GM20000 (cell line): ENCODE measurements around the gene TMEM161A.

ENCODE experiments used
- DNase-seq: peaks from one replicate; pipeline ENCODE4 v3.0.0; 2012; ENCODE audit warnings: low spot score
- TF ChIP-seq, protein P1 (sequence below): IDR thresholded peaks from 2 replicates; pipeline ENCODE4 v1.5.1; 2012; ENCODE audit warnings: mild to moderate bottlenecking, control low read depth; ENCODE audit errors: extremely low read depth, missing control alignments

Gene TMEM161A

GRCh38 chr19:19098703-19099632 is 39.3 kb downstream of the TMEM161A start:
- TF ChIP-seq, protein P1, sequence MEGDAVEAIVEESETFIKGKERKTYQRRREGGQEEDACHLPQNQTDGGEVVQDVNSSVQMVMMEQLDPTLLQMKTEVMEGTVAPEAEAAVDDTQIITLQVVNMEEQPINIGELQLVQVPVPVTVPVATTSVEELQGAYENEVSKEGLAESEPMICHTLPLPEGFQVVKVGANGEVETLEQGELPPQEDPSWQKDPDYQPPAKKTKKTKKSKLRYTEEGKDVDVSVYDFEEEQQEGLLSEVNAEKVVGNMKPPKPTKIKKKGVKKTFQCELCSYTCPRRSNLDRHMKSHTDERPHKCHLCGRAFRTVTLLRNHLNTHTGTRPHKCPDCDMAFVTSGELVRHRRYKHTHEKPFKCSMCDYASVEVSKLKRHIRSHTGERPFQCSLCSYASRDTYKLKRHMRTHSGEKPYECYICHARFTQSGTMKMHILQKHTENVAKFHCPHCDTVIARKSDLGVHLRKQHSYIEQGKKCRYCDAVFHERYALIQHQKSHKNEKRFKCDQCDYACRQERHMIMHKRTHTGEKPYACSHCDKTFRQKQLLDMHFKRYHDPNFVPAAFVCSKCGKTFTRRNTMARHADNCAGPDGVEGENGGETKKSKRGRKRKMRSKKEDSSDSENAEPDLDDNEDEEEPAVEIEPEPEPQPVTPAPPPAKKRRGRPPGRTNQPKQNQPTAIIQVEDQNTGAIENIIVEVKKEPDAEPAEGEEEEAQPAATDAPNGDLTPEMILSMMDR = no peak
- no peak for DNase-seq

- TF ChIP-seq, protein P1 = no peak
- no peak for DNase-seq
Measured at GRCh38 chr19:19098084-19098702, 40.1 kb downstream of the TMEM161A start.

- TF ChIP-seq, protein P1 = no peak
- no peak for DNase-seq
Measured at GRCh38 chr19:19096641-19097627, 41.3 kb downstream of the TMEM161A start.

DNA sequence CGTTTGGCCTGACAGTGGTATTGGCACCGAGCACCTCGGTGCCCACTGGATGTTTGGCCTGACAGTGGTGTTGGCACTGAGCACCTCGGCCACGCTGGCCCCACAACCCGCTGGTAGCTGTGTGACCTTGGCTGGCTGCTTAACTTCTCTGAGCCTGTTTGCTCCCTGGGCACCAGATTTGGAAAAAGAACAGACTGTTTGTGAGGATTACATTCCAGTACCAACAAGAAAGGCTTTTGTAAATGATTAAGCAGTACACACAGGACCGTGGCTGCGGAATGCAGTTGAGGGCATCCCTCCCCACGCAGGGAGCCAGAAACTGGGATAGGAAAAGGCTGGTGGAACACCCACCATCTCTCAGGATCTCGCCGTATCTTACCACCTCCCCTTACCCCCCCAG is 42.6 kb downstream of the TMEM161A start:
- TF ChIP-seq, protein P1 = no peak
- no peak for DNase-seq

DNA sequence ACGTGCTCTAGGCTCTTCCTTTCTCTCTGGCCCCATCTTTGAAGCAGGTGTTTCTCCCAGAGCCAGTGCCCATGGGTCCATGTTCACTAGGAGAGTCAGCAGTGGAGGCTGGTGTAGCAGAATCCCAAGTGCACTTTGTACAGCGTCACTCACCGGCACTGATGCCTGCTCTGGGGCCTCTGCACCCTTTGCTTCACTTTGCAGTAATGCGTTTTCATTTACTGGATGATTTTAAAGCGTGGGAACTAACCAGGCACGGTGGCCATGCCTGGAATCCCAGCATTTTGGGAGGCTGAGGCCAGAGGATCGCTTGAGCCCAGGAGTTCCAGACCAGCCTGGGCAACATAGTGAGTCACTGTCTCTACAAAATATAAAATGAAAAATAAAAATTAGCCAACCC is 43.8 kb downstream of the TMEM161A start:
- TF ChIP-seq, protein P1 = no peak
- no peak for DNase-seq

DNA sequence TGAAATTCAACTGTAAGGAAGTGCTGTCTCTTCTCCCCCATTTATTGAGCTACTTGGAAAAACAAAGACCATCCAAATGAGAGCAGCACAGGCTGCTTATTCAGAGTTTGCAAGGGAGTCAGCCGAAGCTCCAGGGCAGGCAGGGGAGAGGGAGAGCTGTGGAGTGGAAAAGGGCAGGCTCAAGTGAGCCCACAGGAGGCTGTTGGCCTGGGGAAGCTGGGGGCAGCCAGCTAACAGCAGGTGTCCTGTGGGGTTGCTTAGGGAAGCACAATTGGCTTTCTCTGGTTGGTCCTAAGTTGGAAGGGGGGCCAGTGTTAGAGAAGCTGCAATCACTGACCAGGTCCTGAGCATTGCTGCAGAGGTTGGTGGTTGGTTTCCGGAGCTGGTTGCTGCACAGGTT is 50.6 kb downstream of the TMEM161A start:
- DNase-seq = no peak
- TF ChIP-seq, protein P1 = no peak
